Measurements from ENCODE around the gene GLRX2.

GLRX2 gene

DNA sequence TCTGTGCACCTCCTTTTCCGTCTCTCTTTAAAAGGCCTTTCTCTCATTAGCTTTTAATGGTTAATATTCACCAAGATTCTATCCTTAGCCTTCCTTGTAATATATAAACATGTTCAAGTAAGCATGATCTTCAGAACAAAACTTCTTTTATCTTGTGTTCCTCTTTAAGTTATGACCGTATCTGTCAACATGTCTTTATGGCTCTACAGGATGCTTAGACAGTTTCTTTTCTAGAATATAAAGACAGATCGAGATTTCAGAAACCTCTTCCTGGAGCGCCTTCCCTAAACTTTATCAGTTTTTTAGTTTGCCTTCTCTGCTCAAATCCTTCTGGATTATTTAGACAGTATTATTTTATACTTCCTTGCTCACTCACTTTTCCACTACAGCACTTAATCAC is 38.6 kb downstream of the GLRX2 start:
- H3K36me3 ChIP-seq (replicated peaks in 1 of 2; ENCODE audit: control insufficient read depth in 2 of 2, insufficient read depth in 2 of 2, low read length in 2 of 2), result peaks cover 3 to 39% of the 10 kb centered on the region in 2 donors
- WGBS, 2 donors (ENCODE audit: extremely low coverage in 2 of 2, insufficient read length in 2 of 2, insufficient replicate concordance in 1 of 2), result no CpG with 5 or more reads among the region's 4 CpGs
- H2BK12ac ChIP-seq (ENCODE audit: low read length), result no peak overlapping the region
- H2AFZ ChIP-seq (ENCODE audit: low read length), result no peak overlapping the region
- peaks cover 3% of the 10 kb centered on the region for H3K79me1 ChIP-seq (ENCODE audit: low read depth, low read length)
- H3K18ac ChIP-seq (ENCODE audit: low read length), result no peak overlapping the region
- H2BK120ac ChIP-seq (ENCODE audit: low read depth, low read length), result no peak overlapping the region
- H4K8ac ChIP-seq (ENCODE audit: low read depth, low read length), result no peak overlapping the region
- H3K23ac ChIP-seq (ENCODE audit: low read depth, low read length, poor library complexity), result no peak overlapping the region
- no peak for DNase-seq (ENCODE audit: low spot score)
- H2AK5ac ChIP-seq (ENCODE audit: low read depth, low read length), result no peak overlapping the region
- H3K4ac ChIP-seq (ENCODE audit: low read length), result no peak overlapping the region
- H3K27me3 ChIP-seq (ENCODE audit: control insufficient read depth in 3 of 3, insufficient read depth in 3 of 3, low read depth in 1 of 3, low read length in 3 of 3), result no peaks in the 10 kb centered on the region
- no peak overlapping the region for H3K27ac ChIP-seq (replicated peaks; ENCODE audit: low read length)
- no peak overlapping the region for H3K14ac ChIP-seq (ENCODE audit: low read length)
- no peak overlapping the region for H4K91ac ChIP-seq (ENCODE audit: low read depth, low read length, poor library complexity)
- H2BK5ac ChIP-seq (ENCODE audit: low read length), result no peak overlapping the region
- no peak overlapping the region for H3K4me2 ChIP-seq (ENCODE audit: insufficient read depth, low read length, poor library complexity, severe bottlenecking)
- H3K9me3 ChIP-seq (replicated peaks in 1 of 2; ENCODE audit: control insufficient read depth in 2 of 2, insufficient read depth in 1 of 2, low read depth in 1 of 2, low read length in 2 of 2), result peaks cover 0 to 12% of the 10 kb centered on the region in 2 donors
- H3K4me1 ChIP-seq (ENCODE audit: control insufficient read depth in 2 of 2, insufficient read depth in 1 of 2, low read depth in 1 of 2, low read length in 2 of 2), result peaks cover 0 to 3% of the 10 kb centered on the region in 2 donors
- H3K4me3 ChIP-seq (ENCODE audit: low read length in 2 of 2), result no peak overlapping the region
- no peak overlapping the region for H3K9ac ChIP-seq (ENCODE audit: low read depth, low read length, poor library complexity)
- no peak overlapping the region for H2BK15ac ChIP-seq (ENCODE audit: low read length)

DNA sequence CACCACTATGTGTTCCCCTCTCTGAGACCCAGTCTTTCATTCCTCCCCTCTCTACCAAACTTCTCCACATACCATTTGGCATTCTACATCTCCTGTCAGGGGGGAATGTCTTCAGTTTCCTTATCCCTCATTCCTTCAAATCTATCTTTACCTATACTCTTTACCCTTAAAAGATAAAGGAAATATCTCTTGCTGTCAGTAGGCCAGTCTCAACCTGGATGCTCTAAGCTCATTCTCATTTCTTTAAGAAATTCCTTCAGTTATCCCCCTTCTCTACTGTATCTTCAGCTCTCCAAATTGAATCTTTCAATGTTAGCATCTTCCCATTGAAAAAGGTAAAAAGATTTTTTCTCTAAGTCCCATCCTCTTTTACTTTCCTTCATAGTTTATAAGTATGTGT is 39.3 kb downstream of the GLRX2 start:
- Histone ChIP-seq H3K9me3 (replicated peaks in 1 of 2; ENCODE audit: control insufficient read depth in 2 of 2, insufficient read depth in 1 of 2, low read depth in 1 of 2, low read length in 2 of 2) (peaks cover 0 to 12% of the 10 kb centered on the region in 2 donors), H2BK120ac (ENCODE audit: low read depth, low read length) (no peak overlapping the region), H4K91ac (ENCODE audit: low read depth, low read length, poor library complexity) (no peak overlapping the region), H2BK5ac (ENCODE audit: low read length) (no peak overlapping the region), H3K14ac (ENCODE audit: low read length) (no peak overlapping the region), H3K4me2 (ENCODE audit: insufficient read depth, low read length, poor library complexity, severe bottlenecking) (no peak overlapping the region), H2AFZ (ENCODE audit: low read length) (no peak overlapping the region), H2BK15ac (ENCODE audit: low read length) (no peak overlapping the region), H2BK12ac (ENCODE audit: low read length) (no peak overlapping the region), H3K4me3 (ENCODE audit: low read length in 2 of 2) (no peak overlapping the region), H3K9ac (ENCODE audit: low read depth, low read length, poor library complexity) (no peak overlapping the region), H3K27ac (replicated peaks; ENCODE audit: low read length) (no peak overlapping the region), H3K79me1 (ENCODE audit: low read depth, low read length) (peaks cover 3% of the 10 kb centered on the region), H4K8ac (ENCODE audit: low read depth, low read length) (no peak overlapping the region), H3K18ac (ENCODE audit: low read length) (no peak overlapping the region), H3K4me1 (ENCODE audit: control insufficient read depth in 2 of 2, insufficient read depth in 1 of 2, low read depth in 1 of 2, low read length in 2 of 2) (peaks cover 0 to 6% of the 10 kb centered on the region in 2 donors), H3K27me3 (ENCODE audit: control insufficient read depth in 3 of 3, insufficient read depth in 3 of 3, low read depth in 1 of 3, low read length in 3 of 3) (no peaks in the 10 kb centered on the region), H3K23ac (ENCODE audit: low read depth, low read length, poor library complexity) (no peak overlapping the region), H3K36me3 (replicated peaks in 1 of 2; ENCODE audit: control insufficient read depth in 2 of 2, insufficient read depth in 2 of 2, low read length in 2 of 2) (peaks cover 2 to 34% of the 10 kb centered on the region in 2 donors), H3K4ac (ENCODE audit: low read length) (no peak overlapping the region), H2AK5ac (ENCODE audit: low read depth, low read length) (no peak overlapping the region)
- no peak for DNase-seq (ENCODE audit: low spot score)

DNA sequence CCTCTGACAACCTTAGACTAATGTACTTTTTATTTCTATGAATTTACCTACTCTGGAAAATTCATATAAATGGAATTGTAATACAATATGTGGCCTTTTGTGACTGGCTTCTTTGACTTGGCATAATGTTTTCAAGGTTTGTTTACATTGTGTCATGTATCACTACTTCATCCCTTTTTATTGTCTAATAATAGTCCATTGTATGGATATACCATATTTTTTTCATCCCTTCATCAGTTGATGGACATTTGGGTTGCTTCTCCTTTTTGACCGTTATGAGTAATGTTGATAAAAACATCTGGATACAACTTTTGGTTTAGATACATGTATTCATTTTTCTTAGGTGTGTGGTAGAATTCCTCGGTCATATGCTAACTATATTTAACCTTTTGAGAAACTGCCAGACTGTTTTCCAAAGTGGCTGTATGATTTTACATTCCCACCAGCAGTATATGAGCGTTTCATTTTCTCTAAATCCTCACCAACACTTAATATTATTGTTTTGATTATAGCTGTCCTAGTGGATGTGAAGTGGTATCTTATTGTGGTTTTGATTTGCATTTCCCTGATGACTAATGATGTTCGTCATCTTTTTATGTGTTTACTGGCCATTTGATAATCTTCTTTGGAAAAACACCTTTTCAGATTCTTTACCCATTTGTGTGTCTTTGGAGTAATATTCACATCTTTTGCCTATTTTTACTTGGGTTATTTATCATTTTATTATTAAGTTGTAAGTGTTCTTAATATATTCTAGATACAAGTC is 42.3 kb downstream of the GLRX2 start:
- Histone ChIP-seq H2BK12ac (ENCODE audit: low read length) (no peak overlapping the region), H2AFZ (ENCODE audit: low read length) (no peak overlapping the region), H3K4me1 (ENCODE audit: control insufficient read depth in 2 of 2, insufficient read depth in 1 of 2, low read depth in 1 of 2, low read length in 2 of 2) (peaks cover 0 to 5% of the 10 kb centered on the region in 2 donors), H2BK15ac (ENCODE audit: low read length) (no peak overlapping the region), H2BK120ac (ENCODE audit: low read depth, low read length) (no peak overlapping the region), H3K36me3 (replicated peaks in 1 of 2; ENCODE audit: control insufficient read depth in 2 of 2, insufficient read depth in 2 of 2, low read length in 2 of 2) (peaks cover 0 to 12% of the 10 kb centered on the region in 2 donors), H3K14ac (ENCODE audit: low read length) (no peak overlapping the region), H3K4ac (ENCODE audit: low read length) (no peak overlapping the region), H3K27me3 (ENCODE audit: control insufficient read depth in 3 of 3, insufficient read depth in 3 of 3, low read depth in 1 of 3, low read length in 3 of 3) (no peaks in the 10 kb centered on the region), H2AK5ac (ENCODE audit: low read depth, low read length) (no peak overlapping the region), H3K18ac (ENCODE audit: low read length) (no peak overlapping the region), H4K8ac (ENCODE audit: low read depth, low read length) (no peak overlapping the region), H2BK5ac (ENCODE audit: low read length) (no peak overlapping the region), H3K9ac (ENCODE audit: low read depth, low read length, poor library complexity) (no peak overlapping the region), H3K9me3 (replicated peaks in 1 of 2; ENCODE audit: control insufficient read depth in 2 of 2, insufficient read depth in 1 of 2, low read depth in 1 of 2, low read length in 2 of 2) (peaks cover 0 to 12% of the 10 kb centered on the region in 2 donors), H3K79me1 (ENCODE audit: low read depth, low read length) (peaks cover 4% of the 10 kb centered on the region), H4K91ac (ENCODE audit: low read depth, low read length, poor library complexity) (no peak overlapping the region), H3K27ac (replicated peaks; ENCODE audit: low read length) (no peak overlapping the region), H3K23ac (ENCODE audit: low read depth, low read length, poor library complexity) (no peak overlapping the region), H3K4me2 (ENCODE audit: insufficient read depth, low read length, poor library complexity, severe bottlenecking) (no peak overlapping the region), H3K4me3 (ENCODE audit: low read length in 2 of 2) (no peak overlapping the region)
- no peak for DNase-seq (ENCODE audit: low spot score)
- WGBS, 2 donors (ENCODE audit: extremely low coverage in 2 of 2, insufficient read length in 2 of 2, insufficient replicate concordance in 1 of 2), result no CpG with 5 or more reads among the region's 4 CpGs

DNA sequence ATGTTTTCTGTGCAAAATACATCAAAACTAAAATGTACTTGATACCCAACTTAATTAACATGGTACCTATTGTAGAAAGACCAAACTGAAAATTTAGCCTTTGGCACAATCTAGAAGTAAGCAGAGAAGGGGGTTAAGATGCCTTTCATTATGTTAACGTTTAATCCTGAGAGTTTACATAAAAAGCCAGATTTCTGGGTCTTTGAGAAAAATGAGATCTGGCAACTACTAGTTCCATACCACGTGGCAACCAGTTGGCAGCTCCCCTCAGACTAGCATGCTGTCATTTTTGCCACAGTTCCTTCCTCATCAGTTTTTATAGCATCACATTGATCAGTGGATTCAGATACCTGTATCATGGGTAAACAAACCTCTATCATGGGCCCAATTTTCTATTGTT is 44.3 kb downstream of the GLRX2 start:
- Histone ChIP-seq H2BK15ac (ENCODE audit: low read length) (no peak overlapping the region), H3K4me1 (ENCODE audit: control insufficient read depth in 2 of 2, insufficient read depth in 1 of 2, low read depth in 1 of 2, low read length in 2 of 2) (peaks cover 0 to 5% of the 10 kb centered on the region in 2 donors), H3K4me2 (ENCODE audit: insufficient read depth, low read length, poor library complexity, severe bottlenecking) (no peak overlapping the region), H2BK5ac (ENCODE audit: low read length) (no peak overlapping the region), H4K91ac (ENCODE audit: low read depth, low read length, poor library complexity) (no peak overlapping the region), H3K4me3 (ENCODE audit: low read length in 2 of 2) (peak overlapping the region in 1 of 2 donors; percentile 98), H3K27ac (replicated peaks; ENCODE audit: low read length) (no peak overlapping the region), H3K79me1 (ENCODE audit: low read depth, low read length) (peaks cover 4% of the 10 kb centered on the region), H3K14ac (ENCODE audit: low read length) (no peak overlapping the region), H2AFZ (ENCODE audit: low read length) (no peak overlapping the region), H2BK12ac (ENCODE audit: low read length) (no peak overlapping the region), H2BK120ac (ENCODE audit: low read depth, low read length) (no peak overlapping the region), H3K36me3 (replicated peaks in 1 of 2; ENCODE audit: control insufficient read depth in 2 of 2, insufficient read depth in 2 of 2, low read length in 2 of 2) (peaks cover 0 to 12% of the 10 kb centered on the region in 2 donors), H3K9me3 (replicated peaks in 1 of 2; ENCODE audit: control insufficient read depth in 2 of 2, insufficient read depth in 1 of 2, low read depth in 1 of 2, low read length in 2 of 2) (peaks cover 0 to 12% of the 10 kb centered on the region in 2 donors), H3K27me3 (ENCODE audit: control insufficient read depth in 3 of 3, insufficient read depth in 3 of 3, low read depth in 1 of 3, low read length in 3 of 3) (no peaks in the 10 kb centered on the region), H3K18ac (ENCODE audit: low read length) (no peak overlapping the region), H2AK5ac (ENCODE audit: low read depth, low read length) (no peak overlapping the region), H3K9ac (ENCODE audit: low read depth, low read length, poor library complexity) (no peak overlapping the region), H3K23ac (ENCODE audit: low read depth, low read length, poor library complexity) (no peak overlapping the region), H3K4ac (ENCODE audit: low read length) (no peak overlapping the region), H4K8ac (ENCODE audit: low read depth, low read length) (no peak overlapping the region)
- WGBS, 2 donors (ENCODE audit: extremely low coverage in 2 of 2, insufficient read length in 2 of 2, insufficient replicate concordance in 1 of 2), result no CpG with 5 or more reads among the region's 2 CpGs
- no peak for DNase-seq (ENCODE audit: low spot score)
